SKM-1 (cell line): Measurements from ENCODE around the gene OS9.
A peak's percentile ranks its signal among the peaks of the same experiment; 100 is the strongest.

Experiments used
- DNase-seq: peaks from one replicate; lab custom pipeline; 2025; ENCODE audit not compliant: unreplicated experiment; lab: John Stamatoyannopoulos, UW

OS9 gene

DNA sequence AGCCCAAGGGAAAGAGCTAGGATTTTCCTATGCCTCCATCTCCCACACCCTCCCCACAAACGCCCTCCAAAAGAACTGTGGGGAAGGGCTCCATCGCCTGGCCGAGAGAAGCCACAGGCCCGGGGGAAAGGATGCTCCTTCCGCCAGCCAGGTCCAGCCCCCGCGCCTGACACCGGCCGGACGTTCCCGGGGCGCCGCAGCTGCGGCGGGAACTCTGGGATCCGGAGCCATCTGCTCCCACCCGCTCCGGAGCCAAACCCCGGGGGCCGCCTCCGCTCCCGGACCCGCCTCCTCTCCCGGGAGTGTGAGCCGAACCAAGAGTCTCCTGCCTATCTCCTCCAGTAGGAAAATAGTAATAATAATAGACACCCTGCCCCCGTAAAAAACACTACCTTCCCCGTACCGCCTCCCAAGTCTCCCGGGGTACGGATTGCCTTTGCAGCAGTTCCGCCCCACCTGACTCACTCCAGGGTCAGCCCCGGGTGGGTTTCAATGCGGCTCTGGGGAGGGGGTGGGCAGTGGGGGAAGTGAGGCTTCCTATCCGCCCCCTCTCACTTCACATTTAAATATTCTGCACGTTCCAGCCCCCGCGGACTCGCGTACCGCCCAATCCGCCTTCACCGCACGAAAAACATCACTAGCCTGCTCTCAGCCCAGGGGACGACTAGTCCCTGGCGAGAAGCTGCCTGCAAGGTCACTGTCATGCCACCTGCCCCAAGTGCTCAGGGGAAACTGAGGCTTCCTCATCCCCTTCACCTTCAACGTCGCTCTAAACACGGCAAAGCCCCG is 42.2 kb downstream of the OS9 start:
- no peak for DNase-seq

DNA sequence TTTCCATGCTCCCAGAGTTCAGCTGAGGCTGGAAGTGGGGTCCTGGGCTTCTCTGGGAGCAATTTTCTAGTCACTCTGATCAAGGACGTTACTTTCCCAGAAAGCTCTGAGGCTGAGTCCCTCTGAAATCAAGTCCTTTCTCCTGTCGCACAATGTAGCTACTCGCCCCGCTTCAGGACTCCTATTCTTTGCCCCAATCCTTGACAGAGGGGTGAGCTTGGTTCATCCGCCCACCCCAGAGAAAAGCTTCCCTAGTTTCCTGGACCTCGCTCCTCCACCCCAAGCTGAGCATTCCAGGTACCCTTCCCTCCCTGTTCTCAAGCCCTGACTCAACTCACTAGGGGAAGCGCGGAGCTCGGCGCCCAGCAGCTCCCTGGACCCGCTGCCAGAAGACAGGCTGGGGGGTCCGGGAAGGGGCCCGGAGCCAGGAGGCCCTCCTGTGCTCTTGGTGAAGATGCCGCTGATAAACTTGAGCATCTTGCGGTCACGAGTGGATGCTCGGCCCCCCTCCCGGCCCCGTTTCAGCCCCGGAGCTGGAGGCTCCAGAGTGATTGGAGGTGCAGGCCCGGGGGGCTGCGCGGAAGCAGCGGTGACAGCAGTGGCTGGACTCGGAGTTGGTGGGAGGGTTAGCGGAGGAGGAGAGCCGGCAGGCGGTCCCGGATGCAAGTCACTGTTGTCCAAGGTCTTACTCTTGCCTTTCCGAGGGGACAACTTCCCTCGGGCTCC is 43.0 kb downstream of the OS9 start:
- DNase-seq, result no peak

DNA sequence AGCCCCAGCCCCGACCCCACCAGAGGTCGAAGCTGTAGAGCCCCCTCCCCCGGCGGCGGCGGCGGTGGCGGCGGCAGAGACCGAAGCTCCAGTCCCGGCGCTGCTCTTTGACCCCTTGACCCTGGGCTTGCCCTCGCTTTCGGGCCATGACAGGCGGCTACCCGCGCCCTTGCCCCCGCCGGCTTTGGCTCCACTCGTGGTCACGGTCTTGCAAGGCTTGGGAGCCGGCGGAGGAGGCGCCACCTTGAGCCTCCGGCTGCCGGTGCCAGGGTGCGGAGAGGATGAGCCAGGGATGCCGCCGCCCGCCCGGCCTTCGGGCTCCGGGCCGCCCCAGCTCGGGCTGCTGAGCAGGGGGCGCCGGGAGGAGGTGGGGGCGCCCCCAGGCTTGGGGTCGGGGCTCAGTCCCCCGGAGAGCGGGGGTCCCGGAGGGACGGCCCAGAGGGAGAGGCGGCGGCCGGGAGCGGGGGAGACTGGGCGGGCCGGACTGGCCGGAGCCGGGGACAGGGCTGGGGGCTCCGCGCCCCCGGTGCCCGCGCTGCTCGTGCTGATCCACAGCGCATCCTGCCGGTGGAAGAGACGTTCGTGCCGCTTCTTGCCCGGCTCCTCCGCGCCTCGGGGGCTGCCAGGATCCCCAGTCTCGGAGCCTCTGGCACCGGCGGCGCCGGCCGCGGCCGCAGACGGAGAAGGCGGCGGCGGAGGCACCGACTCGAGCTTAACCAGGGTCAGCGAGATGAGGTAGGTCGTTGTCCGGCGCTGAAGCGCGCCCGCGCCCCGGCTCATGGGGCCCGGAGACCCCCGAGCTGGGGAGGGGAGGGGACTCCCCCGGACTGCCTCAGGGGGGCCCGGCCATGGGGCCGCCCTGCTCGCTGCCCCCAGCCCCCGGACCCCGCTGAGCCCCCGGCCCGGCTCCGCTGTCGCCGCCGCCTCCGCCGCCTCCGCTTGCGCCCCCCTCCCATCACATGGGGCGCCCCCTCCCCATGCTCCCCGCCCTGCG is 43.8 kb downstream of the OS9 start:
- no peak for DNase-seq

DNA sequence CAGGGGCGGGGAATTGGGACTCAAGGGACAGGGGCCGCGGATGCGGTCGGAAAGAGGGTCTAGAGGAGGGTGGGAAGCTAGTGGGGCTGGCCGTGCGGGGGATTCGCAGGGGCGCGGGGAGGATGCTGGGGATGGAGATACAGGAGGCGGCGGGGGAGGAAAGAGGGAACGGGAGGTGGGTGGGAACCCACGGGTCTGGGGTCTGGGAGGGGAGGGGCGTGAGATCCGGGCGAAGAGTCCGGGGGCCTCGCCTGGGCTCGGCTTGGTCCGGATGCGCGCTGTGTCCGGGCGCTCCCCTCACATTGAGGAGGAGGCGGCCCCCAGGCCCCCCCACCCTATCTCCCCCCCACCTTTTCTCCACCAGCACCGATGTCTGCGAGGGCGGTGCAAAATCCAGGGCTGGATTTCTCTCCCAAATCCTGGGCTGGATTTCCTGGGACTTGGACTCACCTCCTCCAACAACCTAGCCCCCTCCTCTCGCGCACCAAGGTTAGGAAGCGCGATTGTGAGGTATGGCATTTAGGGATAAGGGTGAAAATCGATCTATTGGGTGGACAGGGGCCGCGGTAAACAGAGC is 44.8 kb downstream of the OS9 start, which contains the start of gene AGAP2:
Gene AGAP2 (minus strand): TSS at position 82 of the 577 bp plus-strand sequence. CDS start 496 bp downstream, outside the sequence.
- DNase-seq, result no peak

- no peak for DNase-seq
These were observed 45.5 kb downstream of the OS9 start for GRCh38 chr12:57739387-57739786.

DNA sequence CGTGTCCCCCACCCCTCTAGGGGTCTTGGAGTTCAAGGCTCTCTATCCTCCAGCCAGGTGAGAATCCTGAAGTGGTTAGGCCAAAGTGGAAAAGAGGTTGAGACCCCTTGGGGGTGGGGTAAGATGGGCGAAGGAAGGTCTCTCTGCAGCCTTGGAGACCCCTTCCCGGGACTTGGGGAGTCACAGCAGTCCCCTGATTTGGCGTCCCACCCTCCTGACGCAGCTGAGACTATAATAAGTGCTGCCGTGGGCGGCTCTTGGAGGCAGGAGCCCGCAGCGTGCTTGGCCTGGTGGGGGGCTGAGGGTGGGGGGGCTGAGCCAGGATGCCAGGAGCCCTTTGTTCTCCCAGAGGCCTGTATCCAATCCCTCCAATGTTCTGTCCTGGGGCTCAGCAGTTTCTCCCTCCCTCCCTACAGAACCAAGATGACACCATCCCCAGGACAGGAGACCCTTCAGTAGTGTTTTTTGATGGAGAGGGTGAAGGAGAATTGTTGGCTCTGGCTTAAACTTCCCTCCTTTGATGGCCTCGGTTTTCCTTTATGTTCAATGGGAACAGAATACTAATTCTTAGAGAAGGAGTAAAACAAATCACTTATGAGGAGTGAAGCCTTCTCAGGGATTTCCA is 46.1 kb downstream of the OS9 start:
- no peak for DNase-seq

- no peak for DNase-seq
These were observed 46.9 kb downstream of the OS9 start for GRCh38 chr12:57740656-57741412.

DNA sequence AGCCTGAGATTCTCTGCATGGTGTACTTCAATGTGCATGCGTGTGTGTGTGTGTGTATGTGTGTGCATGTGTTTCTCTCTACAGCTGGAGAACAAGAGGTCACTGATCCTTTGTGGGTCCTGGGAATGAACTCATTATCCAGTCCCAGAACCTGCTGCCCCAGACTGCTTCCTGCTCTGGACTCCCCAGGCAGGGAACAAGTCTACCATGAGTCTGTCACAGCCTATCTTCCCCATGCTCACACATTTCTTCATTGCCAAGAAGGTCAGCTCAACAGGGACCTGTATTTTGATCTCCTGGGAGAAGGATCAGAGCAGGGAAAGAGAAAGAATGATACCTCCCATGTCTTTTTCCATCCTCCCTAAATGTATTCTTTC is 47.5 kb downstream of the OS9 start:
- DNase-seq, result no peak

DNA sequence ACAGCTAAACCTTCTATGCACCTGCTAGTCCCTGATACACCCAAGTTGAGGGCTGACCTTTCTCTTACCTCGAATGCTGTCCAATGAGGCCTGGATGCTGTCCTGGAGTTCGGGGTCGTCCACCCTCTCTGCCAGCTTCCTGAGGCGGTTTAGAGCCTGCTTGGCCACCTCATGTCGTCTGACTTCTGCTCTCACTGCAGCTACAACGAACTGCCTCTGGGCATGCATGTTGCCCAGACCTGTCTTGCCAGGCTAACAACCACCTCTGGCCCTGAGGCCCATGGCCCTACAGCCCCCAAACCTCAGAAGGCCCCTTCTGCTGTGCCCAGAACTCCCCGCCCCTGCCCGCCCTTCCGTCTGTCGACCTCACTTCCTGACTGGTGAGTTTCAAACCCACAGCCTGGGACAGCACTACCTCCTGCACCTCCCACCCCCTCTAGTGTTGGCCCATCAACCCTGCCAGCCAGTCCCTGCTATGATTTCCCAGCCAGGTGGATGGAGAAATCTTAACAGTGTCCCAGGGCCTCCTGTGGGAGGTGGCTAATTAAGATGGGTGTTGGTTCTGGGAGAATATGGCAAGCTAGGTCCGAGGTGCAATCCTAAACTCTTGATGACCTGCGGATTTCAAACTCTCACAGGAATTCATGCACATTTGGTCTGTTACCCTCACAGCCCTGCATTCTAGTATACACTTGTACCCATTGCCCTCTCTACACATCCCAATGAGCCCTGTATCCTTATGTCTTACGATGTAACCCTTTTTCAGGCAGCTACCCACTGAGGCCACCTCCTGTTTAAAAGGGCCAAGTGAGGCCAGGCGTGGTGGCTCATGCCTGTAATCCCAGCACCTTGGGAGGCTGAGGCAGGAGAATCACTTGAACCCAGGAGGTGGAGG is 48.2 kb downstream of the OS9 start:
- no peak for DNase-seq

DNA sequence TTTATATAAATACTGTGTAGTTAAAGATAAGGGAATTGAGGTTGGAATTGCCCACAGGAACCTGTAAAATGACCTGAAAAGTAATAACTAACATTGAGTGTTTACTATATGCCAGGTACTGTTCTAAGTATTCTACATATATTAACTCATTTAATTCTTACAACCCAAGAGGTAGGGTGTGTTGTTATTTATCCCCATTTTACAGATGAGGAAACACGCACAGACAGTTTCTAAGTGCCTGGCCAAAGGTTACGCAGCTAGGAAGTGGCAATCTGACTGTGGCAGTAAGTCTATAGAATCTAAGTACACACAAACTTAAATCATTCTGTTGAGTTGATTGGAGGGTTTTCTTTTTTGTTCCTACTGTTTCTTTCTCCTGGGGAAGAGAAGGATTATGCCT is 49.8 kb downstream of the OS9 start:
- DNase-seq, result no peak

DNA sequence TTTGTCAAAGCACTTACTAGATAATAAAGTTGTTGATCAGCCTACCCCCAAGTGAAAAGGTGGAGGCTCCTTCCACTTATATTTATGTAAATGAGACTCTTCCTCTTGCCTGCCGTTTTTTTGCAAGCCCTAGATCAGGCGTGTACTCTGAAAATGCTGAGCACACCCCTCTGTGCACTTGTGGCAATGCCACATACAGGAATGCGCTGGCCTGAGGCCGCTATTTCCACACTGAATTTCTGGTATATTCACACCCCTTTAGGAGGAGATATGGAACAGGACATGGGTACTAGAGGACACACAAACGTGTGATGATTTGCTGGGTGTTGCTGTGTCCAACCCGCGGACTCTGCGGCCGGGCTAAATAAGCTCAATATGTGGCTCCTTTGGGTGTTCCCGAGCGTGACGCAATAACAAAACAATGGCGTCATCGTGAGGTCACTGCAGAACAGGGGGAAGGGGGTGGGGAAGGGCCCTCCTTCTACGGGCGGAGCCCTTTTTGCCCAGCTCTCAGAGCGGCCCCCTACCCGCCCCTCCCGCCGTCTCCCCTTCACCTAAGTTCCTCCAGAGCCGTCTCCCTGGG is 50.4 kb downstream of the OS9 start:
- DNase-seq, result no peak

DNA sequence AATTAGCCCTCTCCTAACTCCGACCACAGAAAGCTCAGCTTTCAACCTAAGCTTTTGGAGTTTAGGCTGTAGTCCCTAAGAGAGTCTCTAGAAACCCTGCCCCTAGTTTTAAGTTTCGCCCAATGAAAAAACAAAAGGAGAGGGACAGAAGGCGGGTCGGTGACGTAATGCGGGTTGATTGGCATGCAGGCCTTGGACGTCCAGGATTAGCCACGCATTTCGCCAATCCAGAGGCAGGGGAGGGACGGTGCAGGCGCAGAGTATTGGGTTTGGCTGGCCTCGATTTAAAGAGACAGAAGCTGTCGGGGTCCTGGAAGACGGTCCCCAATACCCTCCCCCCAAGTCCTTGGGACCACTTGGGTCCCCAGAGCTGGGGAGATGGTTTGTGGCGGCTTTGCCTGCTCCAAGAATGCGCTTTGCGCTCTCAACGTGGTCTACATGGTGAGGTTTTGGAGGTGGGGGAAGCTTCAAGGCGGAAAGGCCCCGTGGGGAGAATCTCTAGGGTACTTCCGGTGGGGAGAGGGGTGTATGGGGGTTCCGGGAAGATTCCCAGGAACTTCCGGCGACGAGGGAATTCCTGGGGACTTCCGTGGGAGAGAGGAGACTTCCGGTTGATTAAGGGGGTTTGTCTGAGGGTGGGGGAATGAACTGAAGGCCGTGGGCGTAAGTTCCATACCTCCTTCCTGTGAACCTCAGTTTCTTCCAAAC is 51.0 kb downstream of the OS9 start, which contains the start of gene TSPAN31:
Gene TSPAN31 (plus strand): TSS at position 263 of the 708 bp plus-strand sequence. CDS start 116 bp downstream, at position 379.
- peak; percentile 82 for DNase-seq

GRCh38 chr12:57745485-57745881 is 51.6 kb downstream of the OS9 start:
- no peak for DNase-seq

DNA sequence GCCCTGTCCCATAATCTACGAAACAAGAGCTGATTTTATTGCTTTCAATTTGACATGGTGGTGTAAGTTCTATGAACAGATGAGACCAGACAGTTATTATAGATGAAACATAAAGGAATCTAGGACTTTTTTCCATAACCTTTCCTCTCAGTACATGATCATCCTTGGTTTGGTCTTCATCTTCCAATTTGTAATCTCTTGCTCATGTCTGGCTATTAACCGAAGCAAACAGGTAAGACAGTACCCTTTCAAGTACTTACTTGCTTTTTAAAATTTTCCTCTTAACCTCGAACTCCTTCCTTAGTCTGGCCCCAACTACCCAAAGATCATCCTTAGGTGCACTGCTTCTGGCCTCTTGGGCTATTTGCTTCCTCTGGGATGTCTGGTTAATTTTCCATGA is 52.1 kb downstream of the OS9 start:
- no peak for DNase-seq

DNA sequence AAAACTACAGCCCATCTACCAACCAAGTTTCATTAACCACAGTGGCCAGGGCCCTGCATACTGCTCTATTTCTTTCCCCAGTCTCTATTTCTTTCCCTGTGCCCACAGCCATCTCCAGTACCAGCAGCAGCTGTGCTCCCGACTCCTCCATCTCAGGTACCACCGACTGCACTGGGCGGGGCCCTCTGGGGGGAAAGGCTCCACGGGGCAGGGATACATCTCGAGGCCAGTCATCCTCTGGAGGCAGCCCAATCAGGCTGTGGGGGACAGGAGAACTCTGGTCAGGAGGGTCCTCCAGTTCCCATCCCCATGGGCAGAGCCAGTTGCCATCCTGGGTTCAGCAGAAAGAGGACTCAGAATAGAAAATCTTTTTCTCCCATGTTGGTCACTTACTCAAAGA is 55.1 kb downstream of the OS9 start:
- DNase-seq, result no peak

- DNase-seq, result no peak
These were observed 56.9 kb downstream of the OS9 start for GRCh38 chr12:57750561-57751431.

GRCh38 chr12:57751432-57751787 is 57.5 kb downstream of the OS9 start:
- DNase-seq, result no peak
